GM18907 (cell line): Measurements from ENCODE around the gene NAT8L.
"Not testable (repeated sequence)": the region's sequence is repeated elsewhere in the genome, so short reads cannot be mapped to it uniquely, and the experiment has no call there.

Experiments used
- ATAC-seq: cut with Tn5 transposase; IDR thresholded peaks from one replicate; pipeline ENCODE4 v1.9.1; 2021; ENCODE audit warnings: mild to moderate bottlenecking, moderate library complexity; ENCODE audit not compliant: unreplicated experiment

The NAT8L gene, protein sequence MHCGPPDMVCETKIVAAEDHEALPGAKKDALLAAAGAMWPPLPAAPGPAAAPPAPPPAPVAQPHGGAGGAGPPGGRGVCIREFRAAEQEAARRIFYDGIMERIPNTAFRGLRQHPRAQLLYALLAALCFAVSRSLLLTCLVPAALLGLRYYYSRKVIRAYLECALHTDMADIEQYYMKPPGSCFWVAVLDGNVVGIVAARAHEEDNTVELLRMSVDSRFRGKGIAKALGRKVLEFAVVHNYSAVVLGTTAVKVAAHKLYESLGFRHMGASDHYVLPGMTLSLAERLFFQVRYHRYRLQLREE

DNA sequence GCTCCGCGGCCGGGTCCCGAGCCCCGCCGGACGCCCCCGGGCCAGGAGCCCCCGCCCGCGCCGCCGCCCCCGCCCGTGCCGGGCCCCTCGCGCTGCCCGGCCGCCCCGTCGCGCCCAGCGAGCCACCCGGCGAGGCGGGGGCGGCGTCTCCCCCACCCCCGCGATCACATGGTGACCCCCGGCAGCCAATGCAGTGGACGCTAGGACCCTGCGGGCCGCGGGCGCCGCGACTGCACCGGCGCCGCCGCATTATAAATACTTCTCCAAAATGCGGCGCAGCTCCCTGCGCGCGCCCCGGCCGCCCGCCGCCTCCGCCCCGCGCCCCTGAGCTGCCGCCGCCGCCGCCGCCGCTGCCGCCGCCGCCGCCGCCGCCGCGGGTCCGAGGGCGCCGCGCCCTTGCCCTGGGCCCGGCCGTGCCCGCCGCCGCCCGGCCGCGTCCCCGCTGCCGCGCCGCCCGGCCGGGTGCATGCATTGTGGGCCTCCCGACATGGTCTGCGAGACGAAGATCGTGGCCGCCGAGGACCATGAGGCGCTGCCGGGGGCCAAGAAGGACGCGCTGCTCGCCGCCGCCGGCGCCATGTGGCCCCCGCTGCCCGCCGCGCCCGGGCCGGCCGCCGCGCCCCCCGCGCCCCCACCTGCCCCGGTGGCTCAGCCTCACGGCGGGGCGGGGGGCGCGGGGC, at the start of gene NAT8L:
Gene NAT8L, plus strand, starts transcription at position 282 of the 680 bp plus-strand sequence. Its CDS starts 185 bp downstream, at position 467.
- ATAC-seq, result no peak

DNA sequence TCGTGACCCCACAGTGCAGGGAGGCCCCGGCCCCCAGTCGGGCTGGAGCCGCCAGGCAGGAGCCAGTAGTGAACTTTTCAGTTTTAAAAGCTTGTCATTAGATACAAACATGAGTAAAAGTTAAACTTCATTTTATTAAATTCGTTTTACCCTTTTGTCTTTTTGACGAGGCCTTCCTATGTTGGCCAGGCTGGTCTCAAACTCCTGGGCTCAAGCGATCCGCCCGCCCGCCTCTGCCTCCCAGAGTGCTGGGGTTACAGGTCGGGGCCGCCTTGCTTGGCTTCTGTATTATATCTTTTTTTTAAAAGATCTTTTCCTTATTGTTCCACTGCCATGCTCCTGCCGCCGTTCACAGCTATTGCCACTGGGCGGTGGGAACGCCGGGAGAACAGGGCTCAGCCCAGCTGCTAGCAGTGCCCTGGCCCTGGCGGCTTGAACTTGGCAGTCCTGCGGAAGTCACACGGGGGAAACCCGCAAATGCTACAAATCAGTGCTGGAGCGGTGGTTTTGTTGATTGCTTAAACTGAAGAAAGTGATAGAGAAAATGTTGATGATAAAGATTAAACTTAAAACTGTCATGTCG, 49.4 kb upstream of the NAT8L start:
- peak; percentile 31 for ATAC-seq

DNA sequence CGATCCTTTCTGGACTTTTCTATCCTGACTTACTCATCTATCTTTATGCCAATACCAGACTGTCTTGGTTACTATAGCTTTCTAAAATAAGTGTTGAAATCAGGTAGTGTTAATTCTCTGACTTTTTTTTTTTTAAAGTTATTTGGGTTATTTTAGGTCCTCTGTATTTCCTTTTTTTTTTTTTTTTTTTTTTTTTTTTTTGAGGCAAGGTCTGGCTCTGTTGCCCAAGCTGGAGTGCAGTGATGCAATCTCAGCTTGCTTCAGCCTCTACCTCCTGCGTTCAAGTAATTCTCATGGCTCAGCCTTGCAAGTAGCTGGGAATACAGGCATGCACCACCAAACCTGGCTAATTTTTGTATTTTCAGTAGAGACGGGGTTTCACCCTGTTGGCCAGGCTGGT, 47.5 kb upstream of the NAT8L start:
- ATAC-seq, result no peak

DNA sequence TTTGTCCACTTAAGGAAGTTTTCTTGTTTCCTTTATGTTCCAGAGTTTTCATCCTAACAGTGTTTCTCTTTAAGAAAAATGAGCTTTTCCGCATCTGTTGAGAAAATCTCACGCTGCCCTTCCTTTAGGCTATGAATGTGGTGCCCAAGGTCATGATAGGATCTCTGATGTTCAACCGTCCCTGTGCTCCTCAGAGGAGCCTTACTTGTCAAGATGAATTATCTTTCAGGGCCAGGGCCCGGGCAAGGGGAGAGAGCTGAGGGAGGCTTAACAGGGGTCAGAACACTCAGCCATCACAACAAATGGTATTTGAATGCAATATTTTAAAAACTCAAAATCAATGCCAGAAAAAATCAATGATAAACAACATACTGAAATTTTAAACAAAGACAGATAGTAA, 44.1 kb upstream of the NAT8L start:
- no peak for ATAC-seq

DNA sequence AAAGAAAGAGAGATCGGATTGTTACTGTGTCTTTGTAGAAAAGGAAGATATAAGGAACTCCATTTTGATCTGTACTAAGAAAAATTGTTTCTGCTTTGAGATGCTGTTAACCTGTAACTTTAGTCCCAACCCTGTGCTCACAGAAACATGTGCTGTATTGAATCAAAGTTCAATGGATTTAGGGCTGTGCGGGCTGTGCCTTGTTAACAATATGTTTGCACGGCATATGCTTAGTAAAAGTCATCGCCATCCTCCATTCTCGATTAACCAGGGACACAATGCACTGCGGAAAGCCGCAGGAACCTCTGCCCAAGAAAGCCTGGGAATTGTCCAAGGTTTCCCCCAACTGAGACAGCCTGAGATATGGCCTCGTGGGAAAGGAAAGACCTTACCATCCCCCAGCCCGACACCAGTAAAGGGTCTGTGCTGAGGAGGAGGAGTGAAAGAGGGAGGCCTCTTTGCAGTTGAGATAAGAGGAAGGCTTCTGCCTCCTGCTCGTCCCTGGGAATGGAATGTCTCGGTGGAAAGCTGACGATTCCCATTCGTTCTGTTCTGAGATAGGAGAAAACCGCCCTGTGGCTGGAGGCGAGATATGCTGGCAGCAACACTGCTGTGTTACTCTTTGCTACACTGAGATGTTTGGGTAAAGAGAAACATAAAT, 37.6 kb upstream of the NAT8L start:
- ATAC-seq, result not testable (repeated sequence)

DNA sequence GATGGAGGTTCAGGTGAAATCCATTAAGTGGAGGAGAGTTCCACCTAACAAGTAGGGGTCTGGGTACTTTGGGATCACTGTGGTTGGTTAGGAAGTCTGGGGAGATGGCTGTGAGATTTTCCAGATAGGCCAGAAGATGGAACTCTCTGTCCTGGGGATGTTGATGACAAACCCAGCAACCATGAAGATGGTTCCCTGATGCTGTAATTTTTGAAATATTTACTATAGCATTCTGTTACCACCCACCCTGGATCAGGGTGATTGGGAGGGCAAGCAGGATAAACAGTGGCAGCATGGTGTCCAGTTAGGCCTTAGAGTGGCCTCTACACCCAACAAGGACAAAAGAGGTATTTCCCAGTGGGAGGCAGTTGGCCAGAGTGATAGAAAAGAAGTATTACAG, 34.4 kb upstream of the NAT8L start:
- no peak for ATAC-seq

DNA sequence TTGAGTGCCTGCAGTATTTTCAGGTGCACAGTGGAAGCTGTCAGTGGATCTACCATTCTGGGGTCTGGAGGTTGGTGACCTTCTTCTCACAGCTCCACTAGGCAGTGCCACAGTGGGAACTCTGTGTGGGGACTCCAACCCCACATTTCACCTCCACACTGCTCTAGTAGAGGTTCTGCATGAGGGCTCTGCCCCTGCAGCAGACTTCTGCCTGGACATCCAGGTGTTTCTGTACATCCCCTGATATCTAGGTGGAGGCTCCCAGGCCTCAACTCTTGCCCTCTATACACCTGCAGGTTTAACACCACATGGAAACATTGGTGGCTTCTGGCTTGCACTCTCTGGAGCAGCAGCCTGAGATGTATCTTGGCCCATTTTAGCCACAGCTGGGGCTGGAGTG, 33.3 kb upstream of the NAT8L start:
- no peak for ATAC-seq

DNA sequence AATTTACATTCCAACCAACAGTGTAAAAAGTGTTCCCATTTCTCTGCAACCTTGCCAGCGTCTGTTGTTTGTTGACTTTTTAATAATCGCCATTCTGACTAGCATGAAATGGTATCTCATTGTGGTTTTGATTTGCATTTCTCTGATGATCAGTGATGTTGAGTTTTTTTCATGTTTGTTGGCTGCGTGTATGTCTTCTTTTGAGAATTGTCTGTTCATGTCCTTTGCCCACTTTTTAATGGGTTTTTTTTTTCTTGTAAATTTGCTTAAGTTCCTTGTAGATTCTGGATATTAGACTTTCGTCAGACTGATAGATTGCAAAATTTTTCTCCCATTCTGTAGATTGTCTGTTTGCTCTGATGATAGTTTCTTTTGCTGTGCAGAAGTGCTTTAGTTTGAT, 32.0 kb upstream of the NAT8L start:
- not testable (repeated sequence) for ATAC-seq

DNA sequence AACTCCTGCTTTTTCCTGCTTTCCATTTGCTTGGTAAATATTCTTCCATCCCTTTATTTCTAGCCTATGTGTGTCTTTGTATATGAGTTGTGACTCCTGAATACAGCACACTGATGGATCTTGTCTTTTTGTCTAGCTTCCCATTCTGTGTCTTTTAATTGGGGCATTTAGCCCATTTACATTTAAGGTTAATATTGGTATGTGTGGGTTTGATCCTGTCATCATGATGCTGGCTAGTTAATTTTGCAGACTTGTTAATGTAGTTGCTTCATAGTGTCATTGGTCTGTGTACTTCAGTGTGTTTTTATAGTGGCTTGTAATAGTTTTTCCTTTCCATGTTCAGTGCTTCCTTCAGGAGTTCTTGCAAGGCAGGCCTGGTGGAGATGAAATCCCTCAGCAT, 28.0 kb upstream of the NAT8L start:
- not testable (repeated sequence) for ATAC-seq

DNA sequence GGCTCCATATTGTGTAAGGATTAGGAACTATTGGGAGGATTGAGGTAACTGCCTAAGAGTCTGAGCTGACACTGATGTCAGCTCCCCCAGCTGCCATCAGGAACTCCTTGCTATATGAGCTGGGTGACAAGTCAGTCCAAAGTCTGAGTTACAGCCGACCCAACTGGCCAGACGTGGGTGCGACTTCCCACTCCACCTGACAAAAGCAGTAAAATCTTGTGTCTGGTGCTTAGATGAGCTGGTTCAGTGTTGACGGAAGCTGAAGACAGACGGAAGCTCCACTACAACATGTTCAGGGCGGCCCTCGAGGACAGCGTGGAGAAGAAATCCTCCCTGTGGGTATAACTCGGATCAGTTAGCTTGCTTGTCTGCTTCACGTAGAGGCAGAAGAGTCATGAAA, 22.8 kb upstream of the NAT8L start:
- ATAC-seq, result no peak

DNA sequence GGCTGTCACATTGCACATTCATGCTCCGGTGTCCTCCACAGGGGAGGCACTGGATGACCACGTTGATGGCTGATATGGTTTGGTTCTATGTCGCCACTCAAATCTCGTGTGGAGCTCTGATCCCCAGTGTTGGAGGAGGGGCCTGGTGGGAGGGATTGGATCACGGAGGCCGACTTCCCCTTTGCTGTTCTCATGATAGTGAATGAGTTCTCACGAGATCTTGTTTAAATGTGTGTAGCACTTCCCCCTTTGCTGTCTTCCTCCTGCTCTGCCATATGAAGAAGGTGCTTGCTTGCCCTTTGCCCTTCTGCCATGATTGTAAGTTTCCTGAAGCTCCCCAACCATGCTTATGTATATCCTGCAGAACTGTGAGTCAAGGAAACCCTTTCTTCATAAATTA, 22.3 kb upstream of the NAT8L start:
- no peak for ATAC-seq

DNA sequence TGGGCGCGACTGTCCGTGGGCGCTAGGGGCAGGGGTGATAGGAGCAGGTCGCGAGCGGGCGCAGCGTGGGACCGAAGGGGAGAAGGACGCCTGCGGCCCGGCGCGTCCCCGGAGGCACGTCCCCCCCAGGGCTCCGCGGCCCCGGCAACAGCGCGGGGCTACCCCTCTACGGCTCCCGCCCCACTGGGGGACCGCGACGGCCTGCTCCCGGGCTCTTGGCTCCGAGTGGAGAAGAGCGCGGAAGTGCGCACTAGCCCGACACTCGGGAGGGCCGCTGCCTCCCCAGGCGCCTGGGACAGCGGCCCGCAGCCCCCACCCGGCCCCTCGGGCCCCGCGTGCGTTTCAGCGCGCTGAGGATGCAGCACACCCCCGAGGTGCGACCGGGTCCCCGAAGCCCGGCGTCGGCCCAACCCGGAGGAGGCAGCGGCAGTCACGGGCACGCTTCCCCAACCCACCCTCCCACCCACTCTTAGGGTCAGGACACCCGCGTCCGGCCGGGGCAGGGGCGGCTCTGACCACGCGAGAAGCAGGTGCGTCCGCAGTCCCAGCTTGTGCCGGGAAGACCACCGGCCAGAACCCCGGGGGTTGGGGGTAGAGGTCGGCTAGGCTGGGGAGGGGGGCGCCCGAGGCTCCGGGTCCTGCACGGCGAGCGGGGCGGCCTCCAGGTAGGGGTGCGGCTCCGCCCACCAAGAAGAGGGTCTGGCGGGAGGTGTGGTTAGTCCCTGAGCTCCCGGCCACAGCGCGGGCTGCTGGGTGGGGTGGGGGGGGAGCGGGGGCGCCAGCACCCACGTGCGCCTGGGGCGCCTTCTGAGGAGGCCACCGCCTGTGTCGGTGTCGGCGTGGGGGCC, 18.5 kb upstream of the NAT8L start:
- ATAC-seq, result no peak

DNA sequence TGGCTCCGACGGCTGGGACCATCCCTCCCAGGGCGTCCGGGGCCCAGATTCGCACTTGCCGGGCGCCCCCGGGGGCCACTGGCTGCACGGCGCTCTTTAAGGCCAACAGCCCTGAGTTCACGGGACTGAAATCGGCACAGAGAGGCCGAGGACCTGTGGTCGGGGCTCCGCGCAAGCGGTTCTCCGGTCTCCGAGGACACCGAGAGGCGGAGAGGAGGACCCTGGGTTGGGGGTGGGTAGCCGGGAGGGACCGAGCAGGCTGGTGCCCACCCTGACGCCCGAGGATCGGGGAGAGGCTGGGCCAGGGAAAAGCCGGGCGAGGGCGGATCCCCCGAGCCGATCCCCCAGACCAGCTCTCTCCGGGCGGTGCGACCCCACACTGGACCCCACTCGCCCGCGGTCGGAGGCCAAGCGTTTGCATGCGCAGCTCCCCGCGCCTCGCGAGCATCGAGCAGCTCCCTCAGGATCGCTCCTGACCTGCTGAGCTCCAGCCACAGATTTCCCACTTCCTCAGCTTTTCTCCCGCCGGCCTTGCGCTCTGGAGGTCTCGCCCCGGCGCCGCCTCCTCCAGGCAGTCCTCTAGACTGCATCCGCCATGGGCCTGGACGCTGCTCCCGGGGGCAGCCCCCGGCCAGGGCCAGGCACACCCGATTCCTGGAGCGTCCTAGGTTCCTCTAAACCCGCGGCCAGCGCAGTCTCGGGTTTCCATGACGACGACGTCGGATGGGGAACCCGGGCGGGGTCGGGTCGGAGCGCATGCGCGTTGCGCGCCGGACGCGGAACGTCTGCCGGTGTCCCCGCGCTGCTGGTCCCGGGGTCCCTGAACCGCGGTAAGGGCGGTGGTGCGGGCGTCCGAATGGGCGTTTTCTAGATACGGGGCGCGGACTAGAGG, 17.6 kb upstream of the NAT8L start:
- peak; percentile 64 for ATAC-seq

DNA sequence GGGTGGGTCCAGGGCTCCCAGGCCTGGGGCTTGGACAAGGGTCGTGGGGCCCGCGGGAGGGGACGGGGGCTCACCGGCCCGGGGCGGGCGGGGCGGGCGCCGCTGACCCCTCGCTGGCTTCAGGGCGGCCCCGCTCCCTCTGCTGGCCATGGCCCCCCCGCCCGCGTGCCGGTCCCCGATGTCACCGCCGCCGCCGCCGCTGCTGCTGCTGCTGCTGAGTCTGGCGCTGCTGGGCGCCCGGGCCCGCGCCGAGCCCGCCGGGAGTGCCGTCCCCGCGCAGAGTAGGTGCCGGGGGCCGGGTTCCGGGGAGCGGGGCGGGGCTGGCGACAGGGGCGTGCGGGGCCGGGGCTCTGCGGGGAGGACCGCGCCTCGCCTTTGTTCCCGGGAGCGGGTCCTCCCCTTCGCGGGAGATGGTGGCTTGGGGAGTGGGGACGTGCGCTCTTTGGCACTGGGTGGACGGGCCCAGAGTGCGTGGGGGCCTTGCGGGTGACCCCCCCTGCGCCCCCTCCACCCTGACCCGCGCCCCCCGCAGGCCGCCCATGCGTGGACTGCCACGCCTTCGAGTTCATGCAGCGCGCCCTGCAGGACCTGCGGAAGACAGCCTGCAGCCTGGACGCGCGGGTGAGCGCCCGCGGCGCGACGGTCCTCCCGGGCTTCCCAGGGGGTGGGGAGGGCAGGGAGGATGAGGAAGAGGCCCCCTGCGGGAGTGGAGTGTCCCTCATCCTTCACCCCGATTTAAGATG, 16.8 kb upstream of the NAT8L start:
- peak; percentile 39 for ATAC-seq

DNA sequence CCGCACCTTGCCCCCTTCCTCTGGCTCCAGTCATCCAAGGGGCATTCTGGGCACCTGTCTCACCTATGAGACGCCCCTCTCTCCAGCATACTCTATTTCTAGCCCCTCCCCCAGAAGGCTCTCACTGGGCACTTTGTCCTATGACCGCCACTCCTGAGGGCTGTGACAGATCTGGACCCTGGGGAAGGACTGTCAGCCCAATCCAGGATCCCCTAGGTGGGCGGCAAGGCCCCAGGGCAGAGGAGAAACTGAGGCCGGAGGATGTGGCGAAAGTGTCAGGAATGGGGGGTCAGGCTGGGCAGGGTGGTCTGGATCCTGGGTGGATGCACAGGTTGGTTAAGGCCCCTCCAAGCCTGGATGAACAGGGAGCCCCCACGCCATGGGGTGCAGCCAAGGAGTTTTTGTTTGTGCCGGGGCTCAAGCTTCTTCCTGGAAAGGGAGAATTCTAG, 16.2 kb upstream of the NAT8L start:
- no peak for ATAC-seq

DNA sequence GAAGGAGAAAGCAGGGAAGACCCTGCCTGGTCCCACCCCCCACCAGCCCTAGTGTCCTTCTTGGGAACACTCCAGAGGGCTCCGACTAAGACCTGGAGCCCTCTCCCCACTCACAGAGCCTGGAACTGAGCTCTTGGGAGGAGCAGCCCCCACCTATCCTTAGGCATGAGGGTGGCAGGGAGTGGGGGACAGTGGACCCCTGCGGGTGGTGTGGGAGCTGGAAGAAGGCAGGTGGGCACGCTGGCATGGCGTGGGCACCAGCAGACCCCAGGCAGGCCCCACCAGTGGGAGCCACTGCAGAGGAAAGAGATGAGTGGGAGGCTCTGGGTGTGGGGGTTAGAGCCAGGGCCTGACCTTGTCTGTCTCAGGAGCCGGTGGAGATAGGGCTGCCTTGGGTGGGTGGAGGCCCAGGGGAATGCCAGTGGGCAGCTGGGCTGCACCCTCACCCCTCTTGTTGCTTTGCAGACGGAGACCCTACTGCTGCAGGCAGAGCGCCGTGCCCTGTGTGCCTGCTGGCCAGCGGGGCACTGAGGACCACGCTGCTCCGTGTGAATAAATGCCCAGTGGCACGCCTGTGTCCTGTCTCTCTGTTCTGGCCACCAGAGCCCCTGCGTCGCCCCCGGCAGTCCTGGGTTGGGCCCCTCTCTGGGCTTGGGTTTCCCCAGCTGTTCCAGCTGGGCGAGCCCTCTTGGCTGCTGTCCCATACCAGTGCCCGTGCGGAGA, 15.6 kb upstream of the NAT8L start:
- no peak for ATAC-seq

DNA sequence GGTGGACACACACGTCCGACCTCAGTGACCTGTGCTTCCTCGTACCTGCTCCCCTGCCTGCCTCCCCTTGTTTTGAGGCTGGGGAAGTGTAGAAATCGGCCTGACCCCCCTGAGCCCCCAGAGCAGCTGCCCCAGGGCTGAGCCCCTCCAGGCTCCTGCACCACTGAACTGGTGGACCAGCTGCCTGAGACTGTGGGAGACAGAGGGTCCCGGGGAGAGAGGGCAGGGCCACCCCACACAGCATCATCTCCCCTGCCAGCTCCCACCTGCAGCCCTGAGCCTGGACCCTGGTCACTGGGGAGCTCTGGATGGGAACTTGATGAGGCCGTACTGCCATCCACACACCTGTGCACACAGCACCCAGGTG, 15.0 kb upstream of the NAT8L start:
- ATAC-seq, result no peak
